Renal cortex interstitium (tissue), 11 donors: ENCODE results near the gene NMT1. TPM values are rescaled to one million over a fixed set of nuclear protein-coding genes. Genes with fewer than 3 reads are reported as not detected.

Experiments
- DNase-seq, 11 donors: peaks; one replicate each; pipeline ENCODE4 v3.0.0-alpha.2; 2013; ENCODE audit warnings: low read depth in 9 of 11, low spot score in 4 of 11; ENCODE audit errors: extremely low read depth in 1 of 11
- polyA plus RNA-seq, 3 donors: library from polyadenylated mRNA; unstranded; fragments of 120-200 nt; gene quantifications; one replicate each; pipeline ENCODE4 v1.2.1, GENCODE V29; 2013; ENCODE audit not compliant: insufficient read length in 3 of 3

The NMT1 gene
- polyA plus RNA-seq, 3 donors: 67.7 to 82.3 (median 70.9) TPM

DNA sequence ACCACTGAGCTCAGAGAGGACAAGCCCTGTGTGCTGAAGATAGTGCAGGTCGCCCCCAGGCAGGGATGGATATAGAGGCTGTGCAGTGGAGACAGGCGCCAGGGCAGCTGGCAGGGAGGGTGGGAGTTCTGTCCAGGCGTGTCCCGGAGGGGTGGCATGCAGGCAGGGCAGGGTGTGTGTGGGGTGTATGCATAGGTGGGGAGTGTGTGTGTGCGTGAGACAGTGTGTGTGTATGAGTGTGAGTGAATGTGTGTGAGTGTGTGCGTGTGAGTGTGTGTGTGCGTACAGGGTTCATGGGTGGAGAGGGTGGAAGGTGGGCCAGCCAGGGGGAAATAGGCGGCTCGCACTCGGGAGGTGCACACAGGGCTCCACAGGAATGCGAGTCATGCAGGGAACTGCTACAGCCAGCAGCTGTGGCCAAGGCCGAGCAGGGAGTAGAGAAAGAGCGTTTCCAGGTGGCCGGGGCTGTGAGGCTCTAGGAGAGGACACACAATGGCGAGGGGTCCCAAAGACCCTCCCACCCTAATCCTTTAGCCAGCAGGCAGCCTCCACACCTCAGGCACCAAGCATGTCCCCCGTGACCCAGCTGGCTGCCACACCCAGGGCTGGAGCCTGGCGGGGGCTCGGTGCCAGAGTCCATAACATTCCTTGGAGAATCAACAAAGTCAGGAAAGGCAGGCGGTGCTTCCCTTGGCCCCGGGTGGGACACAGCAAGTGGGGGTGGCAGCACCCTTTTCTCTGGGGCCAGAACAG lies 66.6 kb downstream of the NMT1 start:
- peak in 1 of 11 donors; percentile 39 for DNase-seq

DNA sequence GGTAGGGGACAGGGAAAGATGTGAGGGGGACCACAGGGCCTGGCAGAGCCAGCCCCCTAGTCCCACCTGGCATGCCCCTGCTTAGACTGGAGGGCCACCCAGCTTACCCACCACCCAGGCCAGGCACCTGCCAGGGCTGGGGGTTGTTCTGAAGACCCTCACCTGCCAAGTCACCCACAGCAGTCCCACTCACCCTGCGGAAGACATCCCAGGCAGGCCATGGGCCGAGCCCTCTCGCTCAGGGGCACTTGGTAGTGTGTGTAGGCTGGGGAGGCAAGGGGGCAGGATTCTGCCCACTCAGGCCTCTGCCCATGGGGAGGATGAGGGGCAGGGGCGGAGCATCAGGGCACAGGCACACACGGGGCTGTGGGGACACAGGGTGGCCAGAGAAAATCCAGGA lies 67.2 kb downstream of the NMT1 start:
- DNase-seq: no peak

DNA sequence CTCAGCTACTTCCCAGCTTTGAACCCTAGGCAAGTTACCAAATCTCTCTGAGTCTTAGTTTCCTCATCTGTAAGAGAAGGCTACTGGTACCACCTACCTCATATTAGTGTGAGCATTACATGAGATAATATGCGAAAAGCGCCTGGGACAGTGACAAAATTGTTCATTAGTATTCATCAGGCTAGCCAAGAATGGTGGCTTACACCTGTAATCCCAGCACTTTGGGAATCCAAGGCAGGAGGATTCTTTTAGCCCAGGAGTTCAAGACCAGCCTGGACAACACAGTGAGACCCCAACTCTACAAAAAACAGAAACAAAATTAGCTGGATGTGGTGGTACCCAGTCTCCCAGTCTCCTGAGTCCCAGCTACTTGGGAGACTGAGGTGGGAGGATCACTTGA lies 67.9 kb downstream of the NMT1 start:
- no peak for DNase-seq

DNA sequence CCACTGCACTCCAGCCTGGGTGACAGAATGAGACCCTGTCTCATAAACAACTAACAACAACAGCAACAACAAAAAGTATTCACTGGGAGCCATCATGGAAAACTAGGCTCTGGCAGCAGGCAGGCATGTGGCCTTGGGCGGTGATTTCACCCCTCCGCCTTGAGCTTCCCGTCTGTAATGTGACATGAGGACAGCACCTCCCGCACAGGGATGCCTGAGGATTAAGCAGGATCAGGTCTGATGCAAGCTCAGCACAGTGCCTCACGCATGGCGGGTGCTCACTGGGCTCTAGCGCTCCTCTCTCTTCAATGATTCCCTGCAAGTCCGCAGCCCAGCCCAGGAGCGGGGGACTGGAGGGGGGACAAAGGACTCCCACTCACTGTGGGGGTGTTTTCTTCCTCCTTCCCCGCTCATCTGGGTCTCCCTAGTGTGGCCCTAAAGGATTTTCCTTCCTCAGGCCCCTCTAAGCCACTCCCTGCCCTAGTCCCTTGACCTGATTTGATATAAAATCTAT lies 68.4 kb downstream of the NMT1 start:
- DNase-seq: peak in 2 of 11 donors; percentile 45 to 54

DNA sequence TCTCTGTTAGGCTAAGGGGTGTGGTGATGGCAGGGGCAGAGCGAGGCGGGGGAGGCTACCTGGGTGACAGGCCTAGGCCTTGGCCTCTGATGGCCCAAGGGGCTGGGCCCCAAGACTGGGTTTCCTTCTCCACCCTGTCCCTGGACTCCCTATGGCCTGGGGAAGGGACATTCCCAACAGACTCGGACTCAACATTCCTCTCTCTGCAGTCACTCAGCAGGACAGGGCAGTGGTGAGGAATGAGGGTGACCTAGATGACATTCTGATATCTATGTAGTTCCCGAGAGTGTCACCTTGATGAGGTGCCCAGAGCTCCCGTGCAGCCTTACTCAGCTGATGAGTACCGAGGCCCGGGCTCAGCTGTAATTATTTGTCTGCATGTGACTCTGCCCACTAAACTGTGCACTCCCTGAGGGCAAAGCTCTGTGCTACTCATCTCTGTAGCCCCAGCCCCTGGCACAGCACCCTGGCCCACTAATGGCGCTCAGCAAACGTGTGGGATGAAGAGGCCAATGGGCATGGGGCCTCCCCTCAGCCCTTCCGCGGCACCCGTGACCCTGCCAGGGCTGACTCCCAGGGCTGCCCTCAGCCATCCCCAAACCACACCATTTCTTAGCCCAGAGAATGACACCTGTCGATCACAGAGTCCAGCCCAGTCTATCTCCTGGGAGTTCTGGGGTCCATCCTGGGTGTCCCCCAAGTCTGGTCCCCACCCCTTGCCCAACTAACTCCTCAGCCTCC lies 69.0 kb downstream of the NMT1 start:
- DNase-seq: no peak

DNA sequence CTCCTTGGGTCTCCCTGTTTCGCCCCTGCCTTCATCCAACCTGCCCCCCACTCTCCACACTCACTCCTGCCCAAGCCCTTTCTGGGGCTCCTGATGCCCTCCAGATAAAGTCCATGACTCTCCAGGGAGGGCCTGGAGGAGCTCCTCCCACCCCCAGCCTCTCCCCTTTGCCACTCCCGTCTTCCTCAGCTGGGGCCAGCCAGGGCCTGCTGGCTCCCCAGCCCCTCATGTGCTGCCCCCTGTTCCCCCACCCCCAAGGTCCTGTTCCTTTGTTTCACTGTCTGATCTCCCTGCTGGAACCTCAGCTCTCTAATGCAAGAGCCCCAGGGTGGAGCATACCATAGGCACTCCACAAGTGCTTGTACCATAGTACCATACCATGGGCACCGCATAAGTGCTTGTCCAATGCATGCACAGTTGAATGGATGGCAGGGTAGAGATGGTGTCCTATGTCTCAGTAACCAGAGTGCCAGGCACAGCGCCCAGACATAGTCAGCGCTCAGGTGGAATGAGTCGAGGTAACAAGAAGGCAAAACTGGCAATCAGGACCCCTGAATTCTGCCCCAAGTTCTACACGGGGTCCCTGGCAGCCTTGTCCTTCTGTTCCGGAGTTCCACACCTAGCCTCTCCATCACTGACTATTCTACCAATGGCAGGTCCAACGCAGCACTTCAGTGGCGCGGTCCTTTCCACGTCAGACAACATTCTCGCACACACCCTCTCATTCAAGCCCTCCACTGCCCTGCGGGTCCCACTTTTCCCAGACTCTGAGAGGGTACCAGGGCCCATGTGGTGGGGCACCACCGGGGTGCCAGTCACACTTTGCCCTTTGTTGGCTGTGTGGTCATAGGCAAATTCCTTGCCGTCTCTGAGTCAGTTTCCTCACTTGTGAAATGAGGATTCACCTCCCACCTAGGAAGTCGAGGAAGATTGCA lies 69.8 kb downstream of the NMT1 start:
- DNase-seq: no peak

DNA sequence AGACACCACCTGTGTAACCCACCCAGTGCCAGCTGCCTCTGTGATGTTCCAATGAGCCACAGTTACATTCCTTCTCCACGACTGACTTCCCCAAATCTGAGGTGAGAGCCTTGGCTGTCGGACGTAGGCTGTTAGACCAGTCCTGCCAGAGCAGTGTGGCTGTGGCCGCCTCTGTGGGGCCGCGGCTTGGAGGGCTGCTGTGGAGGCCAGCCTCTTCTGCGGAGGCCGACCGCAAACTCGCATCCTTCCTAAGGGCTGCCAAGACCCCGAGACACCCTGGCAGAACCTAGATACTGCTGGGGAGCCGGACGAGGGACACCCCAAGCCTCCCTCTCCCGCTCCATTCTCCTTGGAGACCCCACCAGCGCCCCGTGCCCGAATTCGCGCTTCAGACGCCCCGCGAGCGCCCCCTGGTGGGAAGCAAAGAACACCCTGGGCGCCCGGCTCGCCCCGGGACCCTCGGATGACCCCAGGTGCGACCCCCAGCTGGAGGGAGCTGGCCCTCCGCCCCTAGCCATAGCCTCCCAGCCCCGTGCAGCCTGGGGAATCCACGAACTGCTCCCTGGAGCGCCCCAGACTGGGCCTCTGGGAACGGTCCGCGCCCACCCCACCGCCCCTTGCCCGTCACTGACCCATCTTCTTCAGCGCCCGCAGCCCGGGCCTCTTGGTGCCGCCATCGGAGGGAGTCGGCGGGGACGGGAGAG lies 70.7 kb downstream of the NMT1 start:
- DNase-seq: peak in 2 of 11 donors; percentile 39 to 64

DNA sequence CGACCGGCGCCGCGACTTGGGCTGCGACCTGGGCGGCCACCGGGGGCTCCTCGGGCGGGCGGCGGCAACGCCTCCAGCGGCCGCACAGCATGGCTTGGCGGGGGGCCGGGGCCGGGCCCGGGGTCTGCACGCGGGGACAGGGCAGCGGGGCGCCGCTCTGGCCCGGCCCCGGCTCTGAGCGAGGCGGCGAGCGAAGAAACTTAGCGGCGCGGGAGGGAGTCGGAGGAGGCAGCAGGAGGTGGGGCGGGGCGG lies 71.1 kb downstream of the NMT1 start, which contains the start of gene PLCD3:
Gene PLCD3 (minus strand): TSS at position 196 of the 252 bp plus-strand sequence. CDS start 105 bp downstream, at position 91.
- DNase-seq: no peak

DNA sequence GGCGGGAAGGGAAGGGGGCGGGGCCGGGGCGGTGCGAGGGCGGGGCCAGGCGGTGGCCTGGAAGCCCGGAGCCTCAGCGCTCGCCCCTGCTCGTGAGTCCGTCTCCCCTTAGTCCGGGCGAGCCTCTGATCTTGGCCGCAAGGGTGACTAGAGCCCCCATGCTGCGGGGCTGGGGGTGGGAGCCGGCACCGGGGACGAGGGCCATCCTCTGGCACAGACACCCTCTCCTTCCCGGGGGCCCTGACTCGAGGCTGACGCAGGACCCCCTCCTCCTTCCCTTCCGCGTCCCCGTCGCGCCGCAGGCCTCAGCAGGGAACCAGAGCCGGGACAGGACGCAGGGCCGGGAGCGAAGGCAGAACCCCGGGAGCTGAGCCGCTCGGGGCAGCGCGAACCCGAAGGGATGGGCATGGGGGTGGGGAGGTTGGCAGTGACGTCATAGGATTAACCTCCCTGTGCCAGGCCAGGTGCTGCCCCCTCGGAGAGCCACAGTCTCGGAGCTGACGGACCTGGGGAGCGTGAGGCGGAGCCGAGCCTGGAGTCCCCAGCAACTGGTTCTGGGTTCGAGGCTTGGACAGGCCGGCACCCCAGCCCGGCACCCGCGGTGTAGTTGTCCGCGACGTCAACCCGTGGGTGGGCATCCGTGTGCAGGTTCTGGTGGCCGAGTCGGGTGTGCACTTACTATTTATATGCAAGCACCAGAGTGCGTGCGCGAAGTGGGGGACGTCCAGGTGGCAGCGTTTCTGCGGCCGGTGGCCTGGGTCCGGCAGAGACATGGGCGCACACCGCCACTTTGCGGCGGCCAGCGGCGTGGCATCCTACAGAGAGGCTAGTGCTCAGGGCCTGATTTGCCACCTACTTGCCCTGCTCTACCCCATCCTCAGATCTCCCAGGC lies 71.7 kb downstream of the NMT1 start:
- peak in 4 of 11 donors; percentile 67 to 76 (median 72) for DNase-seq

DNA sequence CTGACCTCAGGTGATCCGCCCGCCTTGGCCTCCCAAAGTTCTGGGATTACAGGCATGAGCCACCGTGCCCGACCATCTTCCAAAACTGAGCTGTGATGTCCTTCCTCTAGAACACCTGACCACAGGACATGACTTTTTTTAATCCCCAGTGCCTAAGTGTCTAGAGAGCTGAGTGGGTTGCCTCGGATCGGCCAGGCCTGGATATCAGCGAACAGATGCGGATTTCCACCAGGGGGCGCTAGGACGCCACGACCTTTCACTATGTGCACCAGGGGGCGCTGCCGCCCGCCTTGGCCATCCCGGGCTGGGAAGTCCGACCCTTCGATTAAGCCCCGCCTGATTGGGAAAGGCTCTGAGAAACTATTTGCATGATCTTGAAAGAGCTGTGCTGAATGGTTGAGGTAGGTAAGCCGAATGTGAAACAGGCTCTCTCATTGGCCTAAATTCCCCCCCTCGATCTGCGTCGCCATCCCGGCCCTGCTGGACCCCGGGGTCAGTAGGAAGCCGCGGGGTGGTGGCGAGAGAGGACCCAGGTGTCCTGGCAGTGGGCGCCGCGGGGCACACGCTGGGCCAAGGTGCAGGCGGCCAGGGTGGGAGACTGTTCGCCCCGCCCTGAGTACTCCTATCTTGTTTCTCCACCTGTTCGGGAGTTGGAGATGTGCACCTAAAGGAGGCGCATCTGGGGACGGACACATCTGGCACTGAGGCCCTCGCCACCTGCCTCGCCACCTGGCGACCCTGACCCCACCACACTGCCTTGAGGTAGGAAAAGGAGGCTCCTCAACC lies 74.3 kb downstream of the NMT1 start, which contains the start of gene ACBD4:
Gene ACBD4 (plus strand): TSS at position 496 of the 786 bp plus-strand sequence. CDS start 458 bp downstream, outside the sequence.
- DNase-seq: peak; percentile 92 to 98 (median 93)

DNA sequence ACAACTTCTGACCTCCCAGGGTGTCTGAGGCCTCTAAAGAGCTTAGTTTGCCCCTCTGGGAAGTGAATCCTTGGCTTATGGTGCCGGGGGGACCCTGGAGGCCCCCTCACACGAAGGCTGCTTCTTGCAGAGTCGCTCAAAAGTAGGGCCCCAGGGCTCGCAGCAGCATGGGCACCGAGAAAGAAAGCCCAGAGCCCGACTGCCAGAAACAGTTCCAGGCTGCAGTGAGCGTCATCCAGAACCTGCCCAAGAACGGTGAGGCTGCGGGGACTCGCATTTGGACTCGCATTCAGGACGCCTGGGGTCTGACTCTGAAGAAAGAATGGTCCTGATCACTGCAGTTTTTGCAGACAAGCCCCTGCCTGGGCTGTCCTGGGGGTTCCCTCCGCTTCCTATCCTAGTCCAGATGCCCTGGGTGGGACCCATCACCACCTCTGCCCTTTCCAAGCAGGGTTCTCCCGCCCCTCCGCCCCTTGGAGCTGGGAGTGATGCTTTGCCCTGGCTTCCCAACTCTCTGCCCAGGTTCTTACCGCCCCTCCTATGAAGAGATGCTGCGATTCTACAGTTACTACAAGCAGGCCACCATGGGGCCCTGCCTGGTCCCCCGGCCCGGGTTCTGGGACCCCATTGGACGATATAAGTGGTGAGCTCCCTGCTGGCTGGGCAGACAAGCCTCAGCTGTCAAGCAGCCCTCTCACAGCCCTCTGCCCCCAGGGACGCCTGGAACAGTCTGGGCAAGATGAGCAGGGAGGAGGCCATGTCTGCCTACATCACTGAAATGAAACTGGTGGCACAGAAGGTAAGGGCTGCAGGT lies 75.1 kb downstream of the NMT1 start:
- no peak for DNase-seq

DNA sequence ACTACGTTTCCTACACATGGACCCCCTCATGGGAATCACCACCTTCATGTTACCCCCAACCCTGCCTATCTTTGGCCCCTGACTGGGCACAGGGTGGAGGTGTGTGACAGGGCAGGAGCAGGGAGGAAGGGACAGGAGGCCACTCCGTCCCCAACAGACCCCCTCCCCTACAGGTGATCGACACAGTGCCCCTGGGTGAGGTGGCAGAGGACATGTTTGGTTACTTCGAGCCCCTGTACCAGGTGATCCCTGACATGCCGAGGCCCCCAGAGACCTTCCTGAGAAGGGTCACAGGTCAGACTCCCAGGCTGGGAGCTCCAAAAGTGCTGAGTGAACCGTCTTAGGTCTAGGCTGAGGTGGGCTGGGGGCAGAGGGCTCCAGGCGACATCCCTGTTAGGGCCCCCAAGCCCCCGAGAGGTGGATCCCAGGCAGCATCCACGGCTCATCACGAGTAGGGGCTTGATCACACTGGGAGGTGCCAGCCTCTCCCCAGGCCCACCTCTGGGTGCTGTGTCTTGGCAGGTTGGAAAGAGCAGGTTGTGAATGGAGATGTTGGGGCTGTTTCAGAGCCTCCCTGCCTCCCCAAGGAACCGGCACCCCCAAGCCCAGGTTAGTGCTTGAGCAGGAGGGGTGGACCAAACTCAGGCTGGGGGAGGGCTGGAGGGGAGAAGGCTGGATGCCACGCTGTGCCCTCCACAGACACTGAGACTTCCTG lies 75.9 kb downstream of the NMT1 start:
- no peak for DNase-seq

DNA sequence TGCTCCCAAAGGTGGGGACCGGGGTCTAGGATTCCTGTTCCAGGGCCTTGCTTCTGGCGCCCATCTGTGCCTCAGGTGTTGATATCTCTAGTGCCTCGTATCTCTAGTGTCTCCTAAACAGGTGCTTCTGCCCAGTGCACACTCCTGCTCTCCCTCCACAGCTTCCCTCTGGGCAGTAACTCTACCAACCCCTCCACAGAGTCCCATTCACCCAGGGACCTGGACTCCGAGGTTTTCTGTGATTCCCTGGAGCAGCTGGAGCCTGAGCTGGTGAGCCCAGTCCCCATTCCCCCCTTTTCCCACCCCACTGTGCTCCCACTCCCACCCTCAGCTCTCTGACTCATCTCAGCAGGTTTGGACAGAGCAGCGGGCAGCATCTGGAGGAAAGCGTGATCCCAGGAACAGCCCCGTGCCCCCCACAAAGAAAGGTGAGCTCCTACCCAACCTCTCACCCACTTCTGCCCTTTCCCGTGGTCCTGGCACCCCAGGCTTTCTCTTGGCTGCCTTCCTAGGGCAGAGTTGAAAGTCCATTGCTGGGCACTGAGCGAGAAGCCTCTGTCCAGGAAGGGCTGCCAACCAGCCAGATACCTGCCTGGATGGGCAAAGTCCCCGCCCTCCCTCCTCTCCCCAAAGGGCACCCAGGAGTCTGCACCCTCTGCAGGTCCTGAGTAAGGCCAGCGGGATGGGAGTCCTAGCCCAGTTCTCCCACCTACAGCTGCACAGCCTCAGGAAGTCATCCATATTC lies 76.6 kb downstream of the NMT1 start:
- no peak for DNase-seq

DNA sequence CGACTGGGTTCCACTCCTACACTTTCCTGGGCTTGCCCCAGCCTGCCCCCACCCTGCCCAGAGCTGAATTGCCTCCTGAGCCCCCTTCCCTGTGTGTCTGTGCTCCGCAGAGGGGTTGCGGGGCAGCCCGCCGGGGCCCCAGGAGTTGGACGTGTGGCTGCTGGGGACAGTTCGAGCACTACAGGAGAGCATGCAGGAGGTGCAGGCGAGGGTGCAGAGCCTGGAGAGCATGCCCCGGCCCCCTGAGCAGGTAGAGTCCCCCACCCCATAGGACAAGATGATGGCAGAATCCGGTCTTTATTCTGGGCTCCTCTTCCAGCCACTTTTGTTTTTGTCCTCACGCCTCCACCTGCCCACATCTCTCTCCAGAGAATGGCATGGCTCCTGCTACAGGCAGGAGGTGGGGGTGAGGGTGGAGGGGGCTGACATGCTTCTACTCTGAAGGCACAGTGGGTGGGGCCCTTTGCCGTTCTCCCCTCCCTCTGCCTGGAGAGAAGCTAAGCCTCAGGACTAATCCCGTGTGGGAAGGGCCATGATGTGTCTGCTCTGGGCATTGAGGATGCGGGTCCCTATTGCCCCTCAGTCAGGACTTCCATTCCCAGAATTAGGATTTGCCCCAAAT lies 77.9 kb downstream of the NMT1 start:
- no peak for DNase-seq
